GM19238 (cell line): ENCODE data around the gene C8A.

Experiments used
- DNase-seq: peaks from one replicate; pipeline ENCODE4 v3.0.0; 2011; ENCODE audit warnings: low spot score; ENCODE audit not compliant: insufficient read length

The C8A gene

GRCh38 chr1:56924116-56924515 lies 69.5 kb downstream of the C8A start:
- no peak for DNase-seq

GRCh38 chr1:56925193-56925592 lies 70.6 kb downstream of the C8A start:
- DNase-seq: no peak

GRCh38 chr1:56927171-56927570 lies 72.6 kb downstream of the C8A start:
- no peak for DNase-seq

- no peak for DNase-seq
Observed at GRCh38 chr1:56927986-56928385, 73.4 kb downstream of the C8A start.

- DNase-seq: no peak
Observed at GRCh38 chr1:56929492-56929891, 74.9 kb downstream of the C8A start.

- no peak for DNase-seq
Observed at GRCh38 chr1:56931211-56931610, 76.6 kb downstream of the C8A start.

GRCh38 chr1:56931686-56932085 lies 77.1 kb downstream of the C8A start:
- DNase-seq: no peak

- no peak for DNase-seq
Observed at GRCh38 chr1:56933161-56933560, 78.6 kb downstream of the C8A start.

GRCh38 chr1:56933606-56934005 lies 79.0 kb downstream of the C8A start:
- DNase-seq: no peak

GRCh38 chr1:56934430-56935060 lies 79.9 kb downstream of the C8A start:
- no peak for DNase-seq

GRCh38 chr1:56938646-56939045 lies 84.0 kb downstream of the C8A start:
- no peak for DNase-seq

GRCh38 chr1:56939209-56939608 lies 84.6 kb downstream of the C8A start:
- no peak for DNase-seq

- no peak for DNase-seq
Observed at GRCh38 chr1:56940039-56940438, 85.4 kb downstream of the C8A start.

- no peak for DNase-seq
Observed at GRCh38 chr1:56948403-56949023, 93.9 kb downstream of the C8A start.

- DNase-seq: no peak
Observed at GRCh38 chr1:56952501-56952900, 97.9 kb downstream of the C8A start.

GRCh38 chr1:56953386-56953785 lies 98.8 kb downstream of the C8A start:
- DNase-seq: no peak

- DNase-seq: no peak
Observed at GRCh38 chr1:56954664-56955063, 100.1 kb downstream of the C8A start.

GRCh38 chr1:56957931-56958330 lies 103.3 kb downstream of the C8A start:
- no peak for DNase-seq

- no peak for DNase-seq
Observed at GRCh38 chr1:56958526-56958925, 103.9 kb downstream of the C8A start.

- DNase-seq: no peak
Observed at GRCh38 chr1:56961426-56961825, 106.8 kb downstream of the C8A start.

- no peak for DNase-seq
Observed at GRCh38 chr1:56963667-56964066, 109.1 kb downstream of the C8A start.

GRCh38 chr1:56964349-56965017 lies 109.9 kb downstream of the C8A start:
- no peak for DNase-seq

GRCh38 chr1:56965191-56965590 lies 110.6 kb downstream of the C8A start:
- DNase-seq: no peak
